PC-3 (cell line): ENCODE results near the gene ZEB2. TPM values are rescaled to one million over a fixed set of nuclear protein-coding genes. Genes with fewer than 3 reads are reported as not detected.

ENCODE experiments used
- ATAC-seq: fragments of 200-7000 bp; cut with Tn5 transposase; 2 replicates; pipeline ENCODE4 v1.9.1; 2020; ENCODE audit warnings: mild to moderate bottlenecking, moderate library complexity
- BruUV-seq: library from RNA; stranded (reverse); fragments of 400-500 nt; replicated peaks from 2 replicates; lab custom pipeline; 2021; lab: Mats Ljungman, UMichigan
- CTCF ChIA-PET: fragments of 300-600 bp; sonication (Branson Sonifier 250); formaldehyde crosslinking; loops from one replicate; lab custom pipeline; 2022; ENCODE audit warnings: antibody characterized with exemption; lab: Charles Lee
- POLR2A ChIA-PET: fragments of 300-600 bp; sonication (Branson Sonifier 250); formaldehyde crosslinking; loops from one replicate; lab custom pipeline; 2022; ENCODE audit warnings: antibody characterized with exemption; ENCODE audit not compliant: unreplicated experiment; lab: Charles Lee
- DNase-seq: peaks from one replicate; pipeline ENCODE4 v3.0.0-alpha.2; 2015
- H2AFZ ChIP-seq: fragments of 300-600 bp; sonication (generic); 2 replicates; pipeline ENCODE4 v1.6.0; 2016; ENCODE audit warnings: antibody characterized with exemption, low read length
- H3F3A ChIP-seq: fragments of 300-600 bp; sonication (generic); one replicate; pipeline ENCODE4 v1.6.0; 2017; ENCODE audit warnings: antibody characterized with exemption, low read length, control low read depth, mild to moderate bottlenecking; ENCODE audit not compliant: unreplicated experiment
- H3K27ac ChIP-seq: fragments of 300-600 bp; sonication (generic); 2 replicates; pipeline ENCODE4 v1.5.1; 2016; ENCODE audit warnings: mild to moderate bottlenecking, low read length
- H3K27me3 ChIP-seq: fragments of 300-600 bp; sonication (generic); 2 replicates; pipeline ENCODE4 v1.6.1; 2016; ENCODE audit warnings: low read length, mixed read lengths
- H3K36me3 ChIP-seq: fragments of 300-600 bp; sonication (generic); 2 replicates; pipeline ENCODE4 v1.6.1; 2016; ENCODE audit warnings: low read depth, mixed run types, low read length, mixed read lengths
- H3K4me1 ChIP-seq: fragments of 300-600 bp; sonication (generic); 2 replicates; pipeline ENCODE4 v1.5.1; 2016; ENCODE audit warnings: low read length; ENCODE audit not compliant: insufficient read depth
- H3K4me2 ChIP-seq: fragments of 300-600 bp; sonication (generic); 2 replicates; pipeline ENCODE4 v1.6.0; 2016; ENCODE audit warnings: low read length
- H3K4me3 ChIP-seq: fragments of 300-600 bp; sonication (generic); 2 replicates; pipeline ENCODE4 v1.5.1; 2016; ENCODE audit warnings: mild to moderate bottlenecking, low read length, mixed read lengths
- H3K79me2 ChIP-seq: fragments of 300-600 bp; sonication (generic); 2 replicates; pipeline ENCODE4 v1.6.1; 2017; ENCODE audit warnings: low read length, mixed read lengths
- H3K9ac ChIP-seq: fragments of 300-600 bp; sonication (generic); 2 replicates; pipeline ENCODE4 v1.6.0; 2016; ENCODE audit warnings: mild to moderate bottlenecking, low read length
- H3K9me2 ChIP-seq: fragments of 300-600 bp; sonication (generic); replicated peaks from 2 replicates; pipeline ENCODE4 v1.6.1; 2016; ENCODE audit warnings: mixed run types, low read length, mixed read lengths
- H3K9me3 ChIP-seq: fragments of 300-600 bp; sonication (generic); 2 replicates; pipeline ENCODE4 v1.6.1; 2016; ENCODE audit warnings: low read length, mixed read lengths
- H4K20me1 ChIP-seq: fragments of 300-600 bp; sonication (generic); 2 replicates; pipeline ENCODE4 v1.6.1; 2016; ENCODE audit warnings: low read length, mixed read lengths
- EZH2 ChIP-seq: fragments of 300-600 bp; sonication (generic); IDR thresholded peaks from one replicate; pipeline ENCODE4 v1.6.1; 2017; ENCODE audit warnings: antibody characterized with exemption, mild to moderate bottlenecking, low read length; ENCODE audit not compliant: unreplicated experiment
- EZH2phosphoT487 ChIP-seq: fragments of 300-600 bp; sonication (generic); IDR thresholded peaks from 2 replicates; pipeline ENCODE4 v1.6.1; 2018; ENCODE audit warnings: mild to moderate bottlenecking, antibody characterized with exemption, low read length, borderline replicate concordance
- intact Hi-C: fragments of 100-400 bp; cut with micrococcal nuclease; formaldehyde crosslinking; loops from 2 replicates; pipeline ENCODE4 v1.9.0; 2023
- total RNA-seq: library from RNA; depleted of rRNA; stranded (reverse); fragments of >200 nt; gene quantifications from 2 replicates; pipeline ENCODE4 v1.2.3, GENCODE V29; 2014
- TF ChIP-seq, protein P1 (sequence below): fragments of 300-600 bp; sonication (generic); conservative IDR thresholded peaks from 2 replicates; pipeline ENCODE4 v1.5.1; 2017; ENCODE audit warnings: antibody characterized with exemption, low read depth, mild to moderate bottlenecking, low read length

Gene ZEB2
- total RNA-seq, 1 experiment from 2014 or later = 1.1 TPM

DNA sequence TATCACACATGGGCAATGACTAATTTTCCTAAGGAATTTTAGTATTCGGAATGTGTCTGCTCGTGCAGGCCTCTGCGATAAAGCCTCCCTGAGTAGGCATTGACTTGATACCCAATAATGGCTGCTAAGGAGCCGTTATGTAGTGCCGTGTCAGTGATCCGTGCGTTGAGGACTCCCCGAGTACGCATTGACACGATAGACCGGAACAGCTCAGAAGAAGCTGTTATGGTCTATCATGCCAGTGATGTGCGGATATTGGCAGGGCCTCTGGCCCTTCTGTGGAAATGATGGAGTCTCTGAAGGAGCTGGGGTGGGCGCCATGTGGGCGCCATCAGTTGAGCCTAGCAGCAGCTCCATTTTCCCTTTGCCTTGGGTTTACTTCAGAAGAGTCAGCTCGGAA is 29.1 kb downstream of the ZEB2 start:
- intact Hi-C loops = no loop called here
- Histone ChIP-seq H3K79me2 (no peaks in the 10 kb centered on the region), H3K9ac (no peak overlapping the region), H2AFZ (no peak overlapping the region), H3K9me2 (no peaks in the 10 kb centered on the region), H3F3A (no peaks in the 10 kb centered on the region), H4K20me1 (no peaks in the 10 kb centered on the region), H3K4me3 (no peak overlapping the region), H3K36me3 (no peaks in the 10 kb centered on the region), H3K4me2 (no peak overlapping the region), H3K27me3 (no peaks in the 10 kb centered on the region), H3K27ac (no peak overlapping the region), H3K9me3 (no peaks in the 10 kb centered on the region), H3K4me1 (no peaks in the 10 kb centered on the region)
- ChIA-PET POLR2A (no interaction called here), CTCF (no interaction called here)
- TF ChIP-seq, protein P1, sequence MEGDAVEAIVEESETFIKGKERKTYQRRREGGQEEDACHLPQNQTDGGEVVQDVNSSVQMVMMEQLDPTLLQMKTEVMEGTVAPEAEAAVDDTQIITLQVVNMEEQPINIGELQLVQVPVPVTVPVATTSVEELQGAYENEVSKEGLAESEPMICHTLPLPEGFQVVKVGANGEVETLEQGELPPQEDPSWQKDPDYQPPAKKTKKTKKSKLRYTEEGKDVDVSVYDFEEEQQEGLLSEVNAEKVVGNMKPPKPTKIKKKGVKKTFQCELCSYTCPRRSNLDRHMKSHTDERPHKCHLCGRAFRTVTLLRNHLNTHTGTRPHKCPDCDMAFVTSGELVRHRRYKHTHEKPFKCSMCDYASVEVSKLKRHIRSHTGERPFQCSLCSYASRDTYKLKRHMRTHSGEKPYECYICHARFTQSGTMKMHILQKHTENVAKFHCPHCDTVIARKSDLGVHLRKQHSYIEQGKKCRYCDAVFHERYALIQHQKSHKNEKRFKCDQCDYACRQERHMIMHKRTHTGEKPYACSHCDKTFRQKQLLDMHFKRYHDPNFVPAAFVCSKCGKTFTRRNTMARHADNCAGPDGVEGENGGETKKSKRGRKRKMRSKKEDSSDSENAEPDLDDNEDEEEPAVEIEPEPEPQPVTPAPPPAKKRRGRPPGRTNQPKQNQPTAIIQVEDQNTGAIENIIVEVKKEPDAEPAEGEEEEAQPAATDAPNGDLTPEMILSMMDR = no peak
- no peak for TF ChIP-seq EZH2phosphoT487
- TF ChIP-seq EZH2 = no peak
- DNase-seq (no peak), ATAC-seq (no peak)
- no TSS peak for BruUV-seq

DNA sequence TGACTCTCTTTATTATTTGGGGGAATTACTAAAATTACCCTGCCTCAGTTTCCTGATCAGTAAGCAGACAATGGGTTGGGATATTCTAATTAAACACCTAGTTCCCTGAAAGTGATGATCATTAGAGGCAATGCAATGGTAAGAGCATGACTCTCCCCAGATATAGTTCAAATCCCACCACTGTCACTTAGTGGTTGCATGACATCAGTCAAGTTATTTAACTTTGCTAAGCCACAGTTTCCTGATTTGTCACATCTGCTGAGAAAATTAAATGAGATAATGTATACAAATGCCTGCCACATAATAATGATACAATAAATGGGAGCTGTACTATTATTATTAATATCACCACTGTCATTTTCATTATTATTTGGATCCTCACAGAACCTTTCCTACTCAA is 29.9 kb downstream of the ZEB2 start:
- H3K79me2 ChIP-seq = no peaks in the 10 kb centered on the region
- H3K27me3 ChIP-seq = no peaks in the 10 kb centered on the region
- ChIA-PET POLR2A (no interaction called here), CTCF (no interaction called here)
- H2AFZ ChIP-seq = no peak overlapping the region
- BruUV-seq = no TSS peak
- no peak overlapping the region for H3K9ac ChIP-seq
- intact Hi-C loops = no loop called here
- no peaks in the 10 kb centered on the region for H3K9me2 ChIP-seq
- H3K27ac ChIP-seq = no peak overlapping the region
- H4K20me1 ChIP-seq = no peaks in the 10 kb centered on the region
- H3F3A ChIP-seq = no peaks in the 10 kb centered on the region
- H3K9me3 ChIP-seq = no peaks in the 10 kb centered on the region
- ATAC-seq = no peak
- no peaks in the 10 kb centered on the region for H3K4me1 ChIP-seq
- no peak for TF ChIP-seq EZH2phosphoT487
- TF ChIP-seq, protein P1 = no peak
- no peak for TF ChIP-seq EZH2
- no peak for DNase-seq
- no peak overlapping the region for H3K4me2 ChIP-seq
- no peaks in the 10 kb centered on the region for H3K36me3 ChIP-seq
- no peak overlapping the region for H3K4me3 ChIP-seq

- no peaks in the 10 kb centered on the region for H3K79me2 ChIP-seq
- H4K20me1 ChIP-seq = no peaks in the 10 kb centered on the region
- POLR2A ChIA-PET = no interaction called here
- no peak overlapping the region for H3K4me2 ChIP-seq
- H2AFZ ChIP-seq = no peak overlapping the region
- BruUV-seq = no TSS peak
- no peak for TF ChIP-seq EZH2
- TF ChIP-seq EZH2phosphoT487 = no peak
- TF ChIP-seq, protein P1 = no peak
- no peak overlapping the region for H3K9ac ChIP-seq
- no peak overlapping the region for H3K27ac ChIP-seq
- no peak for ATAC-seq
- H3K27me3 ChIP-seq = no peaks in the 10 kb centered on the region
- H3K4me3 ChIP-seq = no peak overlapping the region
- intact Hi-C loops = no loop called here
- no peaks in the 10 kb centered on the region for H3K36me3 ChIP-seq
- H3K4me1 ChIP-seq = no peaks in the 10 kb centered on the region
- no peaks in the 10 kb centered on the region for H3K9me3 ChIP-seq
- H3K9me2 ChIP-seq = no peaks in the 10 kb centered on the region
- H3F3A ChIP-seq = no peaks in the 10 kb centered on the region
- CTCF ChIA-PET = no interaction called here
- no peak for DNase-seq
These were observed 30.5 kb downstream of the ZEB2 start for GRCh38 chr2:144489315-144489916.
